ENCODE data around the gene CCDC77. TPM values are rescaled to one million over a fixed set of nuclear protein-coding genes. Genes with fewer than 3 reads are reported as not detected.

The CCDC77 gene
- total and polyA plus RNA-seq, 2 experiments from 2014 or later, result 5.3 to 15.2 TPM

- 87% methylated on average over 4 of the region's 4 CpGs for WGBS (ENCODE audit: low lambda C conversion rate, missing lambda C conversion rate)
- Histone ChIP-seq H3K4me3 (no peak overlapping the region), H3K79me2 (no peaks in the 10 kb centered on the region), H3K27me3 (peaks cover 3% of the 10 kb centered on the region), H3K9me2 (replicated peaks; ENCODE audit: insufficient read depth) (no peaks in the 10 kb centered on the region), H4K20me1 (ENCODE audit: insufficient read depth, poor library complexity, severe bottlenecking) (no peaks in the 10 kb centered on the region), H3K4me2 (no peak overlapping the region), H3K27ac (no peak overlapping the region), H3K4me1 (ENCODE audit: insufficient read depth) (no peaks in the 10 kb centered on the region), H3K9me3 (ENCODE audit: low read depth) (no peaks in the 10 kb centered on the region), H3K36me3 (replicated peaks; ENCODE audit: insufficient read depth, low read depth) (no peaks in the 10 kb centered on the region), H2AFZ (no peak overlapping the region)
- no peak for DNase-seq (ENCODE audit: low spot score)
- no peak for TF ChIP-seq EZH2phosphoT487 (IDR thresholded peaks at IDR 0.05; ENCODE audit: low read depth, severe bottlenecking, unreplicated experiment)
- no peak for TF ChIP-seq CTCF (IDR thresholded peaks at IDR 0.05; ENCODE audit: poor library complexity)
- no peak for TF ChIP-seq EZH2 (IDR thresholded peaks at IDR 0.05; ENCODE audit: borderline replicate concordance)
These were observed 47.8 kb downstream of the CCDC77 start for GRCh38 chr12:449203-449602.

- no peaks in the 10 kb centered on the region for H3K9me3 ChIP-seq (ENCODE audit: low read depth)
- 42% methylated on average over 3 of the region's 3 CpGs for WGBS (ENCODE audit: low lambda C conversion rate, missing lambda C conversion rate)
- no peaks in the 10 kb centered on the region for H3K79me2 ChIP-seq
- H3K4me1 ChIP-seq (ENCODE audit: insufficient read depth), result no peaks in the 10 kb centered on the region
- no peak for TF ChIP-seq CTCF (IDR thresholded peaks at IDR 0.05; ENCODE audit: poor library complexity)
- no peak for TF ChIP-seq EZH2phosphoT487 (IDR thresholded peaks at IDR 0.05; ENCODE audit: low read depth, severe bottlenecking, unreplicated experiment)
- TF ChIP-seq EZH2 (IDR thresholded peaks at IDR 0.05; ENCODE audit: borderline replicate concordance), result no peak
- no peak overlapping the region for H3K4me3 ChIP-seq
- H4K20me1 ChIP-seq (ENCODE audit: insufficient read depth, poor library complexity, severe bottlenecking), result no peaks in the 10 kb centered on the region
- H3K27me3 ChIP-seq, result peaks cover 3% of the 10 kb centered on the region
- no peaks in the 10 kb centered on the region for H3K9me2 ChIP-seq (replicated peaks; ENCODE audit: insufficient read depth)
- no peak overlapping the region for H2AFZ ChIP-seq
- no peaks in the 10 kb centered on the region for H3K36me3 ChIP-seq (replicated peaks; ENCODE audit: insufficient read depth, low read depth)
- DNase-seq (ENCODE audit: low spot score), result peak; percentile 43
- H3K4me2 ChIP-seq, result no peak overlapping the region
- H3K27ac ChIP-seq, result no peak overlapping the region
These were observed 49.0 kb downstream of the CCDC77 start for GRCh38 chr12:450438-450837.

GRCh38 chr12:452667-453210 is 51.3 kb downstream of the CCDC77 start:
- H3K27me3 ChIP-seq, result peaks cover 16% of the 10 kb centered on the region
- H3K9me2 ChIP-seq (replicated peaks; ENCODE audit: insufficient read depth), result no peaks in the 10 kb centered on the region
- H3K4me1 ChIP-seq (ENCODE audit: insufficient read depth), result no peaks in the 10 kb centered on the region
- WGBS (ENCODE audit: low lambda C conversion rate, missing lambda C conversion rate), result 96% methylated on average over 14 of the region's 25 CpGs
- no peak for TF ChIP-seq EZH2 (IDR thresholded peaks at IDR 0.05; ENCODE audit: borderline replicate concordance)
- TF ChIP-seq EZH2phosphoT487 (IDR thresholded peaks at IDR 0.05; ENCODE audit: low read depth, severe bottlenecking, unreplicated experiment), result no peak
- no peak for TF ChIP-seq CTCF (IDR thresholded peaks at IDR 0.05; ENCODE audit: poor library complexity)
- no peak for DNase-seq (ENCODE audit: low spot score)
- no peaks in the 10 kb centered on the region for H3K36me3 ChIP-seq (replicated peaks; ENCODE audit: insufficient read depth, low read depth)
- no peaks in the 10 kb centered on the region for H3K79me2 ChIP-seq
- no peaks in the 10 kb centered on the region for H4K20me1 ChIP-seq (ENCODE audit: insufficient read depth, poor library complexity, severe bottlenecking)
- no peak overlapping the region for H3K27ac ChIP-seq
- no peak overlapping the region for H3K4me3 ChIP-seq
- H3K4me2 ChIP-seq, result no peak overlapping the region
- H2AFZ ChIP-seq, result no peak overlapping the region
- H3K9me3 ChIP-seq (ENCODE audit: low read depth), result no peaks in the 10 kb centered on the region
